Trophoblast cell (in vitro differentiated cells and primary cell): ENCODE measurements around the gene BICC1.

Experiments used
- DNase-seq, 2 donors: peaks; one replicate each; pipeline ENCODE4 v3.0.0-alpha.2; 2016
- H2AFZ ChIP-seq: 2 replicates; pipeline ENCODE4 v1.6.1; 2013; ENCODE audit warnings: low read length, moderate library complexity, mild to moderate bottlenecking; ENCODE audit not compliant: insufficient read depth, poor library complexity
- H2AK5ac ChIP-seq: 2 replicates; pipeline ENCODE4 v1.6.1; 2013; ENCODE audit warnings: mild to moderate bottlenecking, low read length
- H2BK120ac ChIP-seq: 2 replicates; pipeline ENCODE4 v1.6.1; 2013; ENCODE audit warnings: low read length, mild to moderate bottlenecking, moderate library complexity; ENCODE audit not compliant: insufficient read depth, poor library complexity
- H2BK12ac ChIP-seq: 2 replicates; pipeline ENCODE4 v1.6.1; 2013; ENCODE audit warnings: mild to moderate bottlenecking, low read length, moderate library complexity
- H2BK5ac ChIP-seq: 2 replicates; pipeline ENCODE4 v1.6.1; 2013; ENCODE audit warnings: low read length, low read depth, moderate library complexity, mild to moderate bottlenecking; ENCODE audit not compliant: poor library complexity
- H3K14ac ChIP-seq: 2 replicates; pipeline ENCODE4 v1.6.1; 2013; ENCODE audit warnings: mild to moderate bottlenecking, low read length
- H3K18ac ChIP-seq: 2 replicates; pipeline ENCODE4 v1.6.1; 2013; ENCODE audit warnings: mild to moderate bottlenecking, low read length
- H3K23ac ChIP-seq: 2 replicates; pipeline ENCODE4 v1.6.1; 2013; ENCODE audit warnings: low read length
- H3K27ac ChIP-seq: 2 replicates; pipeline ENCODE4 v1.5.1; 2013; ENCODE audit warnings: low read depth, mild to moderate bottlenecking, inconsistent platforms, low read length, moderate library complexity
- H3K27me3 ChIP-seq: 2 replicates; pipeline ENCODE4 v1.6.1; 2013; ENCODE audit warnings: inconsistent platforms, mild to moderate bottlenecking, low read length, moderate library complexity; ENCODE audit not compliant: insufficient read depth
- H3K36me3 ChIP-seq, 2 experiments: 1 replicate in 1 of 2; 2 replicates in 1 of 2; pipeline ENCODE4 v1.6.1; 2013; ENCODE audit warnings: low read length in 2 of 2, mild to moderate bottlenecking in 2 of 2, moderate library complexity in 1 of 2; ENCODE audit not compliant: insufficient read depth in 2 of 2, control insufficient read depth in 1 of 2
- H3K4ac ChIP-seq: 2 replicates; pipeline ENCODE4 v1.6.1; 2013; ENCODE audit warnings: low read depth, mild to moderate bottlenecking, low read length, moderate library complexity
- H3K4me1 ChIP-seq, 2 experiments: 1 replicate in 1 of 2; 2 replicates in 1 of 2; pipeline ENCODE4 v1.6.1; 2013; ENCODE audit warnings: low read length in 2 of 2, mild to moderate bottlenecking in 2 of 2, moderate library complexity in 1 of 2; ENCODE audit not compliant: insufficient read depth in 2 of 2, control insufficient read depth in 1 of 2
- H3K4me2 ChIP-seq: 2 replicates; pipeline ENCODE4 v1.6.1; 2013; ENCODE audit warnings: inconsistent platforms, mild to moderate bottlenecking, low read length, moderate library complexity
- H3K4me3 ChIP-seq: 2 replicates; pipeline ENCODE4 v1.5.1; 2013; ENCODE audit warnings: mild to moderate bottlenecking, low read depth, low read length, inconsistent platforms
- H3K79me1 ChIP-seq: one replicate; pipeline ENCODE4 v1.6.1; 2013; ENCODE audit warnings: low read length
- H3K79me2 ChIP-seq: 2 replicates; pipeline ENCODE4 v1.6.1; 2013; ENCODE audit warnings: low read length, mild to moderate bottlenecking; ENCODE audit not compliant: control insufficient read depth, insufficient read depth, poor library complexity
- H3K9ac ChIP-seq: 2 replicates; pipeline ENCODE4 v1.6.1; 2013; ENCODE audit warnings: mild to moderate bottlenecking, low read length
- H3K9me3 ChIP-seq: 2 replicates; pipeline ENCODE4 v1.6.1; 2013; ENCODE audit warnings: low read depth, mild to moderate bottlenecking, control low read depth, inconsistent platforms, low read length; ENCODE audit not compliant: insufficient read depth
- H4K12ac ChIP-seq: 2 replicates; pipeline ENCODE4 v1.6.1; 2013; ENCODE audit warnings: low read depth, mild to moderate bottlenecking, low read length, moderate library complexity
- H4K8ac ChIP-seq: 2 replicates; pipeline ENCODE4 v1.6.1; 2013; ENCODE audit warnings: low read depth, mild to moderate bottlenecking, low read length, moderate library complexity
- H4K91ac ChIP-seq: one replicate; pipeline ENCODE4 v1.6.1; 2013; ENCODE audit warnings: low read depth, mild to moderate bottlenecking, low read length, moderate library complexity
- WGBS: extraction: QIAGEN DNeasy Blood & Tissue Kit; methylation state at CpG from one replicate; pipeline ENCODE4 v1.1.7; 2013; ENCODE audit warnings: missing lambda C conversion rate; ENCODE audit not compliant: insufficient read length, insufficient coverage; ENCODE audit errors: extremely low coverage; 5-methylcytosine and 5-hydroxymethylcytosine counted together

BICC1 gene

DNA sequence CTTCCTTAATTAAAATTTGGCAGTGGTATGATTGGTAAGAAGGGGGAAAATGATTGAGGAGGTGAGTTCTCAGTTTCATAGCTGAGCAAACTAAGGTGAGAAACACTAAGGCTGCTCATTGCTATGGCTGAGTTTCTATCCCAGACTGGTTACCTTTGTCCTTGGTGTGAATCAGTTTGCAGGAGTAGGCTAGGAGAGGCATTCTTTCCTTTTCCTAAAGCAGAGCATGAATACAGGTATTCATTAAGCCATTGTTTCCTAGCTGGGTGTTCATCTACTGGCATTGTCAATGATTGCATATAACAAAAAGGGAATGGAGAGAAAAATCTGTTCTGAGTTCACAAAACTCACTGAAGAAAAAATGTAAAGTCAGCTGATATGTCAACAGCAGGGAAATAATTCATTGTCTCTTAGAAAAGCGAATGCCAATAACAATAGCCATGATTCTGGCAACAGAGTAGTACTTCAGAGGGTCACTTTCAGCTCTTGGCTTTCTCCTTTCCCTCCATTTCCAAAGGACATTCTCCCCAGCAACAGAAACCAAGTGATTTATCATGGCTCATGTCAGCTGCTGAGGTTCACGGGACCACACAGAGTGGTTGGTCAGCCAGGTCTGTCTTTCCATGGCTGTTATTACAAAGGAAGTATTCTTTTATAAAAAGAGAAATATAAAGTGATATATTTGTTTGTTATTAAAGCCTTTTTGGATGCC, 234.0 kb downstream of the BICC1 start:
- Histone ChIP-seq H3K4ac (no peak overlapping the region), H4K91ac (no peak overlapping the region), H3K4me2 (no peak overlapping the region), H2BK120ac (no peak overlapping the region), H2AK5ac (no peak overlapping the region), H3K27me3 (no peaks in the 10 kb centered on the region), H3K9ac (no peak overlapping the region), H2BK5ac (no peak overlapping the region), H4K12ac (no peak overlapping the region), H4K8ac (no peak overlapping the region), H3K79me1 (no peaks in the 10 kb centered on the region), H3K23ac (no peak overlapping the region), H2AFZ (no peak overlapping the region), H3K9me3 (no peaks in the 10 kb centered on the region), H3K4me1 (no peaks in the 10 kb centered on the region), H3K4me3 (no peak overlapping the region), H3K18ac (no peak overlapping the region), H3K14ac (no peak overlapping the region), H2BK12ac (no peak overlapping the region), H3K79me2 (no peaks in the 10 kb centered on the region), H3K36me3 (no peaks in the 10 kb centered on the region), H3K27ac (no peak overlapping the region)
- no CpG with 5 or more reads among the region's 2 CpGs for WGBS
- no peak for DNase-seq

DNA sequence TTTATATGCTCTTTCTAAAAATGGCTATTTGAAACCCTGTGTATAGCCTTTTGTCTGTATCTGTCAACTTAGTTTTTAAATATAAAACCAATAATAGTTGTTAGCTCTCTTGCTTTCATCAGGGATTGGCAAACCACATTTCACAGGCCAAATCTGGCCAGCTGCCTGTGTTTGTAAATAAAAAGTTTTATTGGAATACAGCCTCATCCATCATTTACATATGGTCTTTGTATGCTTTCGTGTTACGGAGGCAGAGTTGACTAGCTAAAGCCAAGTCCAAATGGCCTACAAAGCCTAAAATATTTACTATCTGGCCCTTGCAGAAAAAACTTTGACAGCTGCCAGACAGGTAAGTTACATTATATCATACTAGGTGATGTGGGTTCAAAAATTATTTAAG, 235.0 kb downstream of the BICC1 start:
- Histone ChIP-seq H3K14ac (no peak overlapping the region), H3K27ac (no peak overlapping the region), H2AK5ac (no peak overlapping the region), H4K91ac (no peak overlapping the region), H3K4me3 (no peak overlapping the region), H3K79me1 (no peaks in the 10 kb centered on the region), H3K27me3 (no peaks in the 10 kb centered on the region), H3K9ac (no peak overlapping the region), H3K23ac (no peak overlapping the region), H3K9me3 (no peaks in the 10 kb centered on the region), H3K36me3 (no peaks in the 10 kb centered on the region), H2BK120ac (no peak overlapping the region), H3K4me2 (no peak overlapping the region), H3K79me2 (no peaks in the 10 kb centered on the region), H2AFZ (no peak overlapping the region), H2BK5ac (no peak overlapping the region), H3K18ac (no peak overlapping the region), H3K4ac (no peak overlapping the region), H4K12ac (no peak overlapping the region), H4K8ac (no peak overlapping the region), H3K4me1 (no peaks in the 10 kb centered on the region), H2BK12ac (no peak overlapping the region)
- no CpG with 5 or more reads among the region's 2 CpGs for WGBS
- no peak for DNase-seq

DNA sequence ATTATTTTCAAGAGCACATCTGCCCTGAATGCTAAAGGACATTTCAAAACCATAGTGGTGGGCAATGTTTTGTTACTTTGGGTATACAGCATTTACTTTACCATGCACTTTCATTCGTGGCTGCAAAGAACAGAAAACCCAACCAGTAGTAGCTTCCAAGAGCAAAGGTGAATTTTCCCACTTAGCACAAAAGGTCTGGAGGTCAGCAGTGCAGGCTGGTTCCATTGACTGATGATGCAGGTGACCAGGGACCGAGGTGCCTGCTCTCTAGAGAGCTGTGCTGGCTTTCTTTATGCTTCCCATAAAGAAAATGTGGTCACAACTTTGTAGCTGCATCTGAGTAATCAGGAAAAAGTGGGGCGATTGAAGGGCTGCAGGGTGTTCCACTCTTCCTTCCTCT, 240.0 kb downstream of the BICC1 start:
- Histone ChIP-seq H3K27me3 (no peaks in the 10 kb centered on the region), H3K79me1 (no peaks in the 10 kb centered on the region), H2AFZ (no peak overlapping the region), H3K79me2 (no peaks in the 10 kb centered on the region), H3K9ac (no peak overlapping the region), H2AK5ac (no peak overlapping the region), H3K23ac (no peak overlapping the region), H2BK5ac (no peak overlapping the region), H3K4me3 (no peak overlapping the region), H4K91ac (no peak overlapping the region), H3K4me1 (peaks cover 2 to 4% of the 10 kb centered on the region in 2 experiments), H3K14ac (no peak overlapping the region), H3K9me3 (no peaks in the 10 kb centered on the region), H3K18ac (no peak overlapping the region), H3K4ac (no peak overlapping the region), H3K27ac (no peak overlapping the region), H4K12ac (no peak overlapping the region), H2BK120ac (no peak overlapping the region), H3K4me2 (no peak overlapping the region), H2BK12ac (no peak overlapping the region), H3K36me3 (no peaks in the 10 kb centered on the region), H4K8ac (no peak overlapping the region)
- no CpG with 5 or more reads among the region's 3 CpGs for WGBS
- DNase-seq = no peak

DNA sequence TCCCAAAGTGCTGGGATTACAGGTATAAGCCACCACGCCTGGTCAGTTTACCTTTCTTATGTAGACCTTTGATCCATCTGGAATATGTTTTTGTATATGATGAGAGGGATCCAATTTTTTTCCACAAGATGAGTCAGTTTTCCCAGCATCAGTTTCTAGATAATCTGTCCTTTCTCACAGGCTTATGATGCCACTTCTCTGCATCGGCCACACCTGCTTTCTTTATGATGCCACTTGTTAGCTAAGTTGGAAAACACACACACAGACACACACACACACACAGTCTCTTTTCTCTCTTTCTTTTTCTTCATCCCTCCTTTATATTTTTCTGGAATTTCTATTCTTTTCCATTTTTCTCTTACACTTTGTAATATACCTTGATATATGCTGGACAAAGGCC, 240.8 kb downstream of the BICC1 start:
- Histone ChIP-seq H3K27me3 (no peaks in the 10 kb centered on the region), H3K79me1 (no peaks in the 10 kb centered on the region), H2BK5ac (no peak overlapping the region), H3K4me1 (peaks cover 2 to 4% of the 10 kb centered on the region in 2 experiments), H2BK12ac (no peak overlapping the region), H3K23ac (no peak overlapping the region), H4K91ac (no peak overlapping the region), H3K27ac (no peak overlapping the region), H3K14ac (no peak overlapping the region), H4K8ac (no peak overlapping the region), H3K9me3 (no peaks in the 10 kb centered on the region), H2BK120ac (no peak overlapping the region), H3K9ac (no peak overlapping the region), H4K12ac (no peak overlapping the region), H3K4ac (no peak overlapping the region), H2AK5ac (no peak overlapping the region), H3K18ac (no peak overlapping the region), H3K4me2 (no peak overlapping the region), H3K79me2 (no peaks in the 10 kb centered on the region), H2AFZ (no peak overlapping the region), H3K36me3 (no peaks in the 10 kb centered on the region), H3K4me3 (no peak overlapping the region)
- no CpG with 5 or more reads among the region's 2 CpGs for WGBS
- DNase-seq = no peak
